A673 (cell line): ENCODE data around the gene NDRG3.

Source experiments
- EZH2 ChIP-seq: fragments of 200-600 bp; sonication (generic); IDR thresholded peaks from 2 replicates; pipeline ENCODE4 v1.6.1; 2017; ENCODE audit warnings: borderline replicate concordance, low read depth, mild to moderate bottlenecking, mixed read lengths, antibody characterized with exemption, low read length; ENCODE audit not compliant: poor library complexity, severe bottlenecking
- TF ChIP-seq, protein P1 (sequence below): fragments of 300-800, 200-600 bp; sonication (generic); conservative IDR thresholded peaks from 2 replicates; pipeline ENCODE4 v1.5.1; 2017; ENCODE audit warnings: low read depth, mild to moderate bottlenecking, antibody characterized with exemption, low read length, moderate library complexity, mixed read lengths

GRCh38 chr20:36632147-36632486, 113.8 kb downstream of the NDRG3 start:
- no peak for TF ChIP-seq EZH2
- TF ChIP-seq, protein P1, sequence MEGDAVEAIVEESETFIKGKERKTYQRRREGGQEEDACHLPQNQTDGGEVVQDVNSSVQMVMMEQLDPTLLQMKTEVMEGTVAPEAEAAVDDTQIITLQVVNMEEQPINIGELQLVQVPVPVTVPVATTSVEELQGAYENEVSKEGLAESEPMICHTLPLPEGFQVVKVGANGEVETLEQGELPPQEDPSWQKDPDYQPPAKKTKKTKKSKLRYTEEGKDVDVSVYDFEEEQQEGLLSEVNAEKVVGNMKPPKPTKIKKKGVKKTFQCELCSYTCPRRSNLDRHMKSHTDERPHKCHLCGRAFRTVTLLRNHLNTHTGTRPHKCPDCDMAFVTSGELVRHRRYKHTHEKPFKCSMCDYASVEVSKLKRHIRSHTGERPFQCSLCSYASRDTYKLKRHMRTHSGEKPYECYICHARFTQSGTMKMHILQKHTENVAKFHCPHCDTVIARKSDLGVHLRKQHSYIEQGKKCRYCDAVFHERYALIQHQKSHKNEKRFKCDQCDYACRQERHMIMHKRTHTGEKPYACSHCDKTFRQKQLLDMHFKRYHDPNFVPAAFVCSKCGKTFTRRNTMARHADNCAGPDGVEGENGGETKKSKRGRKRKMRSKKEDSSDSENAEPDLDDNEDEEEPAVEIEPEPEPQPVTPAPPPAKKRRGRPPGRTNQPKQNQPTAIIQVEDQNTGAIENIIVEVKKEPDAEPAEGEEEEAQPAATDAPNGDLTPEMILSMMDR, result no peak
